HepG2 (cell line): Measurements from ENCODE around the gene CDH12. TPM values are rescaled to one million over a fixed set of nuclear protein-coding genes. Genes with fewer than 3 reads are reported as not detected.

Experiments used
- ATAC-seq: fragments of 200-7000 bp; cut with Tn5 transposase; 3 replicates; pipeline ENCODE4 v1.9.1; 2020; ENCODE audit warnings: mild to moderate bottlenecking, moderate library complexity
- BruUV-seq: library from RNA; stranded (reverse); fragments of 400-500 nt; replicated peaks from 2 replicates; lab custom pipeline; 2021; lab: Mats Ljungman, UMichigan
- CTCF ChIA-PET: fragments of 300-600 bp; formaldehyde crosslinking; extraction: SDS; loops from one replicate; lab custom pipeline; 2021; ENCODE audit warnings: low total read pairs, inconsistent platforms, low intra/inter-chr PET ratio; lab: Yijun Ruan, JAX
- POLR2A ChIA-PET: fragments of 350-600 bp; sonication (Branson Sonifier 250); formaldehyde crosslinking; loops from one replicate; lab custom pipeline; 2020; ENCODE audit warnings: antibody characterized with exemption, inconsistent platforms; lab: Yijun Ruan, JAX
- DNase-seq: peaks from one replicate; pipeline ENCODE4 v3.0.0-alpha.2; 2015; ENCODE audit warnings: low spot score
- FAIRE-seq: peaks from 3 replicates; lab custom pipeline; 2011; peaks lifted over from hg19 to GRCh38; lab: Jason Lieb, UNC
- H2AFZ ChIP-seq: one replicate; pipeline ENCODE4 v1.6.1; 2011; ENCODE audit warnings: low read length, inconsistent platforms
- H3K27ac ChIP-seq: fragments of 300-600 bp; 3 replicates; pipeline ENCODE4 v1.8.0; 2011; ENCODE audit warnings: mixed run types, mild to moderate bottlenecking, mixed read lengths, low read length, inconsistent platforms; ENCODE audit not compliant: insufficient read depth; ENCODE audit errors: extremely low read length
- H3K27me3 ChIP-seq, 2 experiments: fragments of 200-600 bp in 1 of 2; 2 replicates in 1 of 2; 3 replicates in 1 of 2; pipeline versions ENCODE4 v1.6.0 to v1.8.0; 2011; ENCODE audit warnings: low read length in 2 of 2, mild to moderate bottlenecking in 2 of 2, moderate library complexity in 2 of 2, inconsistent platforms in 1 of 2; ENCODE audit not compliant: insufficient read depth in 2 of 2, control insufficient read depth in 1 of 2
- H3K36me3 ChIP-seq, 2 experiments: fragments of 200-600 bp in 1 of 2; replicated peaks in 1 of 2; 2 replicates in 1 of 2; 3 replicates in 1 of 2; pipeline versions ENCODE4 v1.5.1 to v1.8.0; 2011; ENCODE audit warnings: low read length in 2 of 2, inconsistent platforms in 1 of 2; ENCODE audit not compliant: insufficient read depth in 2 of 2, control insufficient read depth in 1 of 2
- H3K4me1 ChIP-seq: 2 replicates; pipeline ENCODE4 v1.5.1; 2012; ENCODE audit warnings: low read length, inconsistent platforms; ENCODE audit not compliant: insufficient read depth
- H3K4me2 ChIP-seq: 2 replicates; pipeline ENCODE4 v1.6.0; 2011; ENCODE audit warnings: low read depth, low read length, inconsistent platforms
- H3K4me3 ChIP-seq, 3 experiments: fragments of 200-600 bp in 1 of 3; sonication (generic), shearing (Covaris generic) in 1 of 3; replicated peaks in 1 of 3; 2 replicates each; pipeline ENCODE4 v1.5.1; 2011 to 2016; ENCODE audit warnings: low read length in 3 of 3, inconsistent platforms in 2 of 3, low read depth in 2 of 3, mild to moderate bottlenecking in 2 of 3, control low read depth in 1 of 3, mixed read lengths in 1 of 3; ENCODE audit not compliant: insufficient read depth in 1 of 3
- H3K79me2 ChIP-seq: one replicate; pipeline ENCODE4 v1.6.1; 2011; ENCODE audit warnings: low read length, inconsistent platforms; ENCODE audit not compliant: insufficient read depth
- H3K9ac ChIP-seq: 2 replicates; pipeline ENCODE4 v1.6.0; 2011; ENCODE audit warnings: mild to moderate bottlenecking, low read depth, low read length, inconsistent platforms; ENCODE audit not compliant: insufficient read depth
- H3K9me3 ChIP-seq: 2 replicates; pipeline ENCODE4 v1.5.1; 2012; ENCODE audit warnings: mild to moderate bottlenecking, low read length
- H4K20me1 ChIP-seq: 2 replicates; pipeline ENCODE4 v1.6.0; 2011; ENCODE audit warnings: inconsistent platforms, mild to moderate bottlenecking, low read length, moderate library complexity; ENCODE audit not compliant: insufficient read depth
- CREB3 ChIP-seq: sonication (generic); formaldehyde crosslinking; IDR thresholded peaks from 2 replicates; pipeline ENCODE4 v1.5.0; 2020; ENCODE audit warnings: missing genetic modification reagents
- MZF1 ChIP-seq: sonication (generic); formaldehyde crosslinking; IDR thresholded peaks from 2 replicates; pipeline ENCODE4 v1.8.1; 2023; ENCODE audit warnings: mild to moderate bottlenecking, missing genetic modification reagents, borderline replicate concordance
- NR2F2 ChIP-seq: IDR thresholded peaks from 2 replicates; pipeline ENCODE4 v1.6.1; 2012; ENCODE audit warnings: low read depth, inconsistent platforms, borderline replicate concordance
- PRDM15 ChIP-seq: sonication (generic); formaldehyde crosslinking; IDR thresholded peaks from 2 replicates; pipeline ENCODE4 v1.4.0; 2020; ENCODE audit warnings: missing genetic modification reagents
- REST ChIP-seq, 2 experiments: IDR thresholded peaks; 2 replicates each; pipeline ENCODE4 v1.6.1; 2011 to 2012; ENCODE audit warnings: low read length in 2 of 2, borderline replicate concordance in 1 of 2, low read depth in 1 of 2, mild to moderate bottlenecking in 1 of 2, moderate library complexity in 1 of 2
- TBX3 ChIP-seq: fragments of 450-650 bp; IDR thresholded peaks from 2 replicates; pipeline ENCODE4 v1.6.1; 2017; ENCODE audit warnings: antibody characterized with exemption, mild to moderate bottlenecking, inconsistent platforms, borderline replicate concordance
- ZNF337 ChIP-seq: sonication (generic); formaldehyde crosslinking; IDR thresholded peaks from 2 replicates; pipeline ENCODE4 v1.5.1; 2020; ENCODE audit warnings: missing genetic modification reagents, low read depth, mild to moderate bottlenecking, borderline replicate concordance
- ZNF775 ChIP-seq: sonication (generic); formaldehyde crosslinking; IDR thresholded peaks from 2 replicates; pipeline ENCODE4 v1.4.0; 2020; ENCODE audit warnings: missing genetic modification reagents, mild to moderate bottlenecking, moderate library complexity, borderline replicate concordance
- whole genome bisulfite sequencing: methylation state at CpG from one replicate; pipeline ENCODE4 v1.1.6; 2017; ENCODE audit warnings: low lambda C conversion rate; 5-methylcytosine and 5-hydroxymethylcytosine counted together
- in situ Hi-C: cut with HindIII; loops from 2 replicates; pipeline ENCODE4 v1.10.0; 2017; ENCODE audit warnings: low pct_unique_long_range_greater_than_20kb; ENCODE audit not compliant: extremely low pct_ligation_motif_present
- intact Hi-C: fragments of 100-400 bp; cut with micrococcal nuclease; formaldehyde crosslinking; loops from one replicate; pipeline ENCODE4 v1.10.0; 2022; ENCODE audit not compliant: unreplicated experiment
- polyA plus RNA-seq, 8 experiments: library from polyadenylated mRNA; depleted of rRNA in 3 of 8; stranded (reverse) in 7 of 8; unstranded in 1 of 8; fragments of >200 nt; fragmentation: Illumina TruSeq in 4 of 8; extraction: Trizol in 4 of 8; gene quantifications; 2 replicates each; pipeline versions ENCODE4 v1.2.1 to v1.2.3, GENCODE V29; 2011 to 2016; ENCODE audit warnings: low read depth in 4 of 8, missing spikeins in 1 of 8, mixed read lengths in 1 of 8; ENCODE audit not compliant: insufficient read depth in 1 of 8
- total RNA-seq, 5 experiments: library from RNA; depleted of rRNA; stranded (reverse); fragments of >200 nt; fragmentation: Illumina TruSeq; extraction: Trizol; gene quantifications; 2 replicates each; pipeline ENCODE4 v1.2.3, GENCODE V29; 2016; ENCODE audit warnings: low read depth in 1 of 5

Gene CDH12
- total and polyA plus RNA-seq, 2 of the 13 experiments (the other 11 are each of a cell fraction or from before 2014, with no cell fraction given), result not detected

GRCh38 chr5:22496666-22497065, 356.5 kb downstream of the CDH12 start:
- Histone ChIP-seq H3K9ac (no peak overlapping the region), H3K4me2 (no peak overlapping the region), H3K27me3 (no peaks in the 10 kb centered on the region), H4K20me1 (no peaks in the 10 kb centered on the region), H3K36me3 (no peaks in the 10 kb centered on the region), H2AFZ (no peak overlapping the region), H3K27ac (no peak overlapping the region), H3K9me3 (peaks cover 8% of the 10 kb centered on the region; the same call in 1 of the 2 replicates), H3K79me2 (no peaks in the 10 kb centered on the region), H3K4me1 (no peaks in the 10 kb centered on the region), H3K4me3 (no peak overlapping the region)
- CTCF ChIA-PET, result no interaction called here
- ATAC-seq, result no peak
- DNase-seq, result no peak
- POLR2A ChIA-PET, result no interaction called here
- BruUV-seq, result no TSS peak
- in situ Hi-C loops, result no loop called here
- no peak for TF ChIP-seq CREB3 (CRISPR knock-in tag)
- TF ChIP-seq NR2F2, result no peak
- TF ChIP-seq REST (IDR thresholded peaks at IDR 0.05; ENCODE audit: borderline replicate concordance in 1 of 2, low read depth in 1 of 2, low read length in 2 of 2), result no peak
- no peak for TF ChIP-seq TBX3
- TF ChIP-seq ZNF337 (CRISPR knock-in tag), result no peak
- TF ChIP-seq MZF1 (CRISPR knock-in tag), result no peak
- TF ChIP-seq ZNF775 (CRISPR knock-in tag), result no peak
- TF ChIP-seq PRDM15 (CRISPR knock-in tag), result no peak
- FAIRE-seq, result no peak
- intact Hi-C loops, result no loop called here
- WGBS, result under 1% methylated on average over 4 of the region's 4 CpGs
